Parathyroid adenoma (tissue), 2 donors: Measurements from ENCODE around the gene FSTL5.

Experiments used
- H2AFZ ChIP-seq: fragments of 300-600 bp; sonication (generic); one replicate; pipeline ENCODE4 v1.7.0; 2017; ENCODE audit warnings: antibody characterized with exemption, mild to moderate bottlenecking
- H3K27ac ChIP-seq: fragments of 300-600 bp; sonication (generic); one replicate; pipeline ENCODE4 v1.7.0; 2017
- H3K27me3 ChIP-seq: fragments of 300-600 bp; sonication (generic); one replicate; pipeline ENCODE4 v1.7.0; 2017; ENCODE audit warnings: low read length; ENCODE audit not compliant: control insufficient read depth, insufficient read depth
- H3K36me3 ChIP-seq: fragments of 300-600 bp; sonication (generic); one replicate; pipeline ENCODE4 v1.7.0; 2017; ENCODE audit warnings: low read length; ENCODE audit not compliant: control insufficient read depth, insufficient read depth
- H3K4me1 ChIP-seq: fragments of 300-600 bp; sonication (generic); one replicate; pipeline ENCODE4 v1.7.0; 2017; ENCODE audit warnings: control low read depth
- H3K4me2 ChIP-seq: fragments of 300-600 bp; sonication (generic); one replicate; pipeline ENCODE4 v1.7.0; 2017; ENCODE audit warnings: low read length
- H3K4me3 ChIP-seq: fragments of 300-600 bp; sonication (generic); one replicate; pipeline ENCODE4 v1.7.0; 2017; ENCODE audit warnings: low read depth, low read length
- H3K79me2 ChIP-seq: fragments of 300-600 bp; sonication (generic); one replicate; pipeline ENCODE4 v1.7.0; 2017; ENCODE audit warnings: control low read depth
- H3K9ac ChIP-seq: fragments of 300-600 bp; sonication (generic); one replicate; pipeline ENCODE4 v1.7.0; 2017; ENCODE audit warnings: mild to moderate bottlenecking
- H3K9me3 ChIP-seq: fragments of 300-600 bp; sonication (generic); one replicate; pipeline ENCODE4 v1.7.0; 2017; ENCODE audit warnings: low read length; ENCODE audit not compliant: control insufficient read depth
- CTCF ChIP-seq: fragments of 300-600 bp; sonication (generic); IDR thresholded peaks from one replicate; pipeline ENCODE4 v1.7.0; 2017; ENCODE audit warnings: antibody characterized with exemption, mild to moderate bottlenecking
- donor health status: primary hyperparathyroidism.

FSTL5 gene

GRCh38 chr4:161664740-161665139 is 499.1 kb downstream of the FSTL5 start:
- Histone ChIP-seq H3K36me3 (no peaks in the 10 kb centered on the region), H3K27ac (no peak overlapping the region)

GRCh38 chr4:161663844-161664243 is 500.0 kb downstream of the FSTL5 start:
- Histone ChIP-seq H2AFZ (no peak overlapping the region), H3K4me3 (no peak overlapping the region), H3K4me1 (no peaks in the 10 kb centered on the region), H3K27ac (no peak overlapping the region), H3K79me2 (no peaks in the 10 kb centered on the region), H3K9ac (no peak overlapping the region), H3K36me3 (no peaks in the 10 kb centered on the region), H3K9me3 (no peaks in the 10 kb centered on the region), H3K4me2 (no peak overlapping the region), H3K27me3 (no peaks in the 10 kb centered on the region)
- TF ChIP-seq CTCF = no peak

More at GRCh38 chr4:161664740-161665139, 499.1 kb downstream of the FSTL5 start:
- Histone ChIP-seq H3K27me3 (no peaks in the 10 kb centered on the region), H3K9ac (no peak overlapping the region), H3K9me3 (no peaks in the 10 kb centered on the region), H2AFZ (no peak overlapping the region), H3K4me2 (no peak overlapping the region), H3K4me1 (no peaks in the 10 kb centered on the region), H3K79me2 (no peaks in the 10 kb centered on the region), H3K4me3 (no peak overlapping the region)
- TF ChIP-seq CTCF = no peak

- Histone ChIP-seq H3K27ac (no peak overlapping the region), H2AFZ (no peak overlapping the region), H3K79me2 (no peaks in the 10 kb centered on the region), H3K4me1 (no peaks in the 10 kb centered on the region), H3K36me3 (no peaks in the 10 kb centered on the region), H3K4me3 (no peak overlapping the region), H3K4me2 (no peak overlapping the region), H3K27me3 (no peaks in the 10 kb centered on the region), H3K9ac (no peak overlapping the region), H3K9me3 (no peaks in the 10 kb centered on the region)
- no peak for TF ChIP-seq CTCF
These were observed 505.1 kb downstream of the FSTL5 start for GRCh38 chr4:161658676-161659075.

GRCh38 chr4:161657616-161658015 is 506.2 kb downstream of the FSTL5 start:
- Histone ChIP-seq H3K4me3 (no peak overlapping the region), H3K79me2 (no peaks in the 10 kb centered on the region)

More at GRCh38 chr4:161657616-161658015, 506.2 kb downstream of the FSTL5 start:
- no peak for TF ChIP-seq CTCF
- H3K4me2 ChIP-seq = no peak overlapping the region
- H3K9me3 ChIP-seq = no peaks in the 10 kb centered on the region
- no peaks in the 10 kb centered on the region for H3K4me1 ChIP-seq
- H3K27me3 ChIP-seq = no peaks in the 10 kb centered on the region
- no peaks in the 10 kb centered on the region for H3K36me3 ChIP-seq
- no peak overlapping the region for H3K9ac ChIP-seq
- no peak overlapping the region for H3K27ac ChIP-seq
- H2AFZ ChIP-seq = no peak overlapping the region
